Gastrocnemius medialis (tissue), 4 donors: ENCODE measurements around the gene LMLN.

Experiments
- POLR2A ChIP-seq, 2 donors: fragments of 450-650 bp; IDR thresholded peaks; one replicate each; pipeline ENCODE4 v1.6.1; 2017; ENCODE audit warnings: antibody characterized with exemption in 2 of 2, mild to moderate bottlenecking in 2 of 2, moderate library complexity in 2 of 2
- TF ChIP-seq, protein P1 (sequence below), 5 experiments: fragments of 450-650 bp in 3 of 5; fragments of 200-600 bp in 2 of 5; sonication (generic) in 2 of 5; IDR thresholded peaks in 4 of 5; conservative IDR thresholded peaks in 1 of 5; 1 replicate in 4 of 5; 2 replicates in 1 of 5; pipeline ENCODE4 v1.5.1; 2016 to 2019; ENCODE audit warnings: antibody characterized with exemption in 5 of 5, mild to moderate bottlenecking in 3 of 5, moderate library complexity in 3 of 5

GRCh38 chr3:198092276-198092675, 132.3 kb downstream of the LMLN start:
- TF ChIP-seq, protein P1, sequence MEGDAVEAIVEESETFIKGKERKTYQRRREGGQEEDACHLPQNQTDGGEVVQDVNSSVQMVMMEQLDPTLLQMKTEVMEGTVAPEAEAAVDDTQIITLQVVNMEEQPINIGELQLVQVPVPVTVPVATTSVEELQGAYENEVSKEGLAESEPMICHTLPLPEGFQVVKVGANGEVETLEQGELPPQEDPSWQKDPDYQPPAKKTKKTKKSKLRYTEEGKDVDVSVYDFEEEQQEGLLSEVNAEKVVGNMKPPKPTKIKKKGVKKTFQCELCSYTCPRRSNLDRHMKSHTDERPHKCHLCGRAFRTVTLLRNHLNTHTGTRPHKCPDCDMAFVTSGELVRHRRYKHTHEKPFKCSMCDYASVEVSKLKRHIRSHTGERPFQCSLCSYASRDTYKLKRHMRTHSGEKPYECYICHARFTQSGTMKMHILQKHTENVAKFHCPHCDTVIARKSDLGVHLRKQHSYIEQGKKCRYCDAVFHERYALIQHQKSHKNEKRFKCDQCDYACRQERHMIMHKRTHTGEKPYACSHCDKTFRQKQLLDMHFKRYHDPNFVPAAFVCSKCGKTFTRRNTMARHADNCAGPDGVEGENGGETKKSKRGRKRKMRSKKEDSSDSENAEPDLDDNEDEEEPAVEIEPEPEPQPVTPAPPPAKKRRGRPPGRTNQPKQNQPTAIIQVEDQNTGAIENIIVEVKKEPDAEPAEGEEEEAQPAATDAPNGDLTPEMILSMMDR (IDR thresholded peaks at IDR 0.05 in 4 of 5, conservative IDR thresholded peaks at IDR 0.05 in 1 of 5): no peak
- TF ChIP-seq POLR2A (IDR thresholded peaks at IDR 0.05): no peak
